DMS 273 (cell line): ENCODE results near the gene SEPTIN10.
"Not testable (repeated sequence)": the region's sequence is repeated elsewhere in the genome, so short reads cannot be mapped to it uniquely, and the experiment has no call there.

Experiments
- DNase-seq: peaks from one replicate; lab custom pipeline; 2025; ENCODE audit not compliant: unreplicated experiment; lab: John Stamatoyannopoulos, UW

Gene SEPTIN10

DNA sequence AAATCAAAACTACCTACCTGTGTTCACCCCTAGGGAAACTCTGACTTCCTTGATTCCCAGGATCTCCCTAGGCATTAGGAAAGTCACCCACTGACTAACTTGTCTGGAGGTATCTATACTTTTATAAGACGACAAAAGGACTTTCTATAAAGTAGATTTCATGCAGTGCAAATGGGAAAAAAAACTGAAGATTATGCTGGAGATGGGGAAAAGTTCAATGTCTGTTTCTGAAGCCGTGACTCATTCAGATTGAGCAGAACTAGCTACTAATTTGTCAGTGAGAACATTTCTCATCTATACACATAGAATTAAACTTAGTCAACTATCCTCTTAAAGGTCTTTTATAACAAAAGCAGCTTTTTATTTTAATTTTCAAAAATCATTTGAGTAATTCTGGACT, 6.0 kb downstream of the SEPTIN10 start:
- no peak for DNase-seq

DNA sequence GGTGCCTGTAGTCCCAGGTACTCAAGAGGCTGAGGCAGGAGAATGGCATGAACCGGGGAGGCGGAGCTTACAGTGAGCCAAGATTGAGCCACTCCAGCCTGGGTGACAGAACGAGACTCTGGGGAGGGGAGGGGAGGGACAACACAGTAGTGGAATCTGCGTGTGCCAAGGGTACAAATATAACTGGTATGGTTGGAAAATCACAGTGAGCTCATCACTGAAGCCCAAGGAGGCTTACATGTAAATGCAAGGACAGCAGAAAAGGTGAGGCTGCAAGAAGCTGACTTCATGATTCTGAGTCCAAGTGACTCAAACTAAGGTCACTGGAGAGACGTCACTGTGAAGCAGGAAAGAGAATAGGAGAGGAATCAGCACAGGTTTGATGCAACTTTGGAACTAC, 9.2 kb downstream of the SEPTIN10 start:
- no peak for DNase-seq

DNA sequence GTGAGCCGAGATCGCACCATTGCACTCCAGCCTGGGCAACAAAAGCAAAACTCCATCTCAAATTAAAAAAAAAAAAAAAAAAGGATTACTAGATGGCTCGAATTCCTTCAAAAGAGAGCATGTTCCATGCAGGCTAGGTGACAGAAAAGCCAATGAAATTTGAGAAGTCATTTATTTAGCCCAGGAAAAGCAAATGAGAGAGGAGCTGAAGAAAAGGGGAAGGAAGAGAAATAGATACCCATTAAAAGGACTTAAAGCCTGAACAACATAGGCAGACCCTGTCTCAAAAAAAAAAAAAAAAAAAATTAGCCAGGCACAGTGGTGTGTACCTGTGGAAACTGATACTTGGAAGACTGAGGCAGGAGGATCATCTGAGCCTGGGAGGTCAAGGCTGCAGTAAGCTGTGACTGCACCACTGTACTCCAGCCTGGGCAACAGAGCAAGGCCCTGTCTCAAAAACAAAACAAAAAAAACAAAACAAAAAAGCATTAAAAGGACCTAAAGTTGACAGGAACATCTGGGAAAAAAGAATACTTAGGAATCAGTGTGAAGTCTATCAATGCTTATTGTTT, 11.1 kb downstream of the SEPTIN10 start:
- DNase-seq, result no peak

DNA sequence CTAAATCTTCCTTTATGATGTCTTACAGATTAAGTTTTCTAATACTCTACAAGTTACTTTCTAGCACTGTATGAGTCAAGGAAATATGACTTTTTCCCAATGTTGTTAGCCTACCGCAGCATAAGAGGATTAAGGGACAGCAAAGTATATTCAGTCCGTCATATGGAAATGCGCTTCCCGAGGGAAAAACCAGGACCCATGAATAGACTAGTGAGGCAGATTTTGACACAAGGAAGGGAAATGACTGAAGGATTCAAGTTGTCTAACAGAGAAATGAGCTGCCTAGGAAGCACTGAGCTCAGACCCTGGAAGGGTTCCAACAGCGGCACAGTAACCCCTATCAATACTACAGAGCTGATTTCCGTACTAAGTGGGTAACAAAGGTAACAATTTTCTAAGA, 12.0 kb downstream of the SEPTIN10 start:
- peak; percentile 8 for DNase-seq

DNA sequence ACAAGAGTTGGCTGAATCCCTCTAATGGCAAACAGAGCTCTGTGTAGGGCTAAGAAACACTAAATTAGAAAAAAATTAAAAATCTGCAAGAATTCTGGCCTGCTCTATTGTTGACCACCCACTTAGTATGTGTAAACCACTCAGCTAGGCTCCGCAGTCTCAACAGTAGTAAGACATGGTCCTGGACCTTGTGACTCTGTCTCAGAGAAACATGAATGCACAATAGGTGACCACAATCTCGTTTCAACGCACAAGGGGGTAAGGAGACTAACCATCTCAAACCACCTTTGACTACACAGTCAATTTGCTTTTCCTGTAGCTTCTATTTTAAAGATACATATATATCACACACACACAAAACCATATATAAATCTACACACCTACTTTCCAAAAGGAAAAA, 16.5 kb downstream of the SEPTIN10 start:
- DNase-seq, result no peak

DNA sequence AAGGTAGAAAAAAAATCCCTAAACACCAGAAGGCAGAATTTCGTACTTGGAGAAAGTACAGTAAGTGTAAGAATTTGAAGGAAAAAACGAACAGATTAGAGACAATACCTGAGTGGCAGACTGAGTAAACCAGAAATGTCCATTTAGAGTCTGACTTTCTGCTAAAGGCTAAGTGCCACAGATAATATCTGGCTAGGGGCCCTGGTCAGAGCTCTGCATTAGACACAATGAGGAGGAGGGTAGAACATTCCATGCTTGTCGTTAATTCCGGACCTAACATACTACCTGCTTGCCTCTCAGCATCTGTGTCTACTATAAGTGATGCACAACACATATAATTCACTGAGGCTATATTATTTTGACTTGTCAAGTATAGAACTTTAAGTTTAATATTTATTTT, 18.1 kb downstream of the SEPTIN10 start:
- no peak for DNase-seq

DNA sequence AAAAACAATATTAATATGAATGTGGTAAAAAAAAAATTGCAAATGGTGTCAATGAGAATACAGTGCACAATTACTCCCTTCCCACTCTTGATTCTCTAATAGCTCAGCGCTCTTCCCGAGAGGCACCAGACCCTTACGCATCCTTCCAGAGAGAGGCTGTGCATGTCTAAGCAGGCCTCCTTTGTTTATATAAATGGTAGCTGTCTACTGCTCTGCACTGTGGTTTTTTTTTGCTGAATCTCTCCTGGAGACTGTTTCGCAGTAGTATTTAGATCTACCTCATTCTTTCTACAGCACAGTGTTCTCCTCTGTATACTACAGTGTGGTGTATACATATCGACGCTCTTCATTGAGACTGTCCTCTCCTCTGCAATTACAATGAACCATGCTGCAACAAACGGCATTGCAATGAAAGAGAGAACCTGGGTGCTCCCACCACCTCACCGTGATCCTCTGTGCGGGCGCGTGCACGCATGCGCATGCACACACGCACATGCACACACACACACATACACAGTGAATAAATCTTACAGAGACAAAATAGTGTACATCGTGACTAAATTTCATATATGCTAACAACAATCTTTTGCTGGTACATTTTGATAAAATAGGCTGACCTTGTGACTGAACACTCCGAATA, 19.4 kb downstream of the SEPTIN10 start:
- DNase-seq, result peak; percentile 30

DNA sequence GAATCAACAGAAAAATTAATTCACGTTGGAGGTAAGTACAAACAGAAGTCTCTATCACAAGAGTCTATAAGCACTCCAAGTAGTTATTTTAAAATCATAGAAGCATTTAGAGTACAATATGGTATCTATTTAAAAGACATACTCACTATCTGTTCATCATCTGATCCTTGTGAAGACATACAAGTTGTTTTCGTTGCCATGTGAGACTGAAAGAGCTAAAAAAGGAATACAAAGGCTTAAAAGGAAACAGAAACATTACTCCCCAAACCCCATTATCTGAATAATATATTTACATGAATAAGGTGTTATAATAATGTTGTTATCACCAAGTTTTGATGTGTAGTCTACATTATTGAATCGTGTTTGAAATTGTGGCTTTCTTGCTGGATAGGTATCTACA, 20.9 kb downstream of the SEPTIN10 start:
- DNase-seq, result no peak

DNA sequence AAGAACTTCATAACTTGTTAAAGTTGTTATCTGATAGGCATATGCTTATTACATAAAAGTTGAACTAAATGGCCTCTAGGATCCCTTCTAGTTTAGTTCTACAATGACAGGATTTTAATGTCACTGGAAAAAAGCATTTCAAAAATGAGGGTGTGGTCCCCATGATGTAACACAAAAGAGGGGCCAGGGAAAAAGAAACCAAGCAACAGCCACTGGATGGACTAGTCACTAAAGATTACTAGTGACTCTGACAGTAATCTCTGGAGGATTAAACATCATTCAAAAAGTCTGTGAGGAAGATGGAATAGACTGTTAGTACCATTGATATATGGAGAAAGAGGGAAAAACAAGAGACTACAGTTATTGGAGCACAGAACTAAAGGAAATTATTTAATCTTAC, 22.6 kb downstream of the SEPTIN10 start:
- DNase-seq, result no peak

DNA sequence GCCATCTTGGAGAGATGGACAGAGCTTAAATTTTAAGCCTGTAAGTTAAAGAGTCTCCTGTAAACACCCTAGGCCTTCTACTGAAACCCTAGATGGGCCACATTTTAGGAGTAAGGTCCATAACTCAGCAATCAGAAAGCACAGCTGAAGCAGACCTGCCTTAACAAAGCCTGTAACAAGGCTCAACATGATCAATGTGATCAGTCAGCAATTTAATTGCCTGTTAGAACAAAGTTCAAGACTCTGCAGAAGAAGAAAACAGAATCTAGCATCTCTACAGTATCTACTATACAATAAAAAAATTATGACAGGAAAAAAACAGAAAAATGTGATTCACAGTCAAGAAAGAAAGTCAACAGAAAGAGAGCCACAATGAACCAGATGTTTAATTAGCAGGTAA, 27.1 kb downstream of the SEPTIN10 start:
- no peak for DNase-seq

DNA sequence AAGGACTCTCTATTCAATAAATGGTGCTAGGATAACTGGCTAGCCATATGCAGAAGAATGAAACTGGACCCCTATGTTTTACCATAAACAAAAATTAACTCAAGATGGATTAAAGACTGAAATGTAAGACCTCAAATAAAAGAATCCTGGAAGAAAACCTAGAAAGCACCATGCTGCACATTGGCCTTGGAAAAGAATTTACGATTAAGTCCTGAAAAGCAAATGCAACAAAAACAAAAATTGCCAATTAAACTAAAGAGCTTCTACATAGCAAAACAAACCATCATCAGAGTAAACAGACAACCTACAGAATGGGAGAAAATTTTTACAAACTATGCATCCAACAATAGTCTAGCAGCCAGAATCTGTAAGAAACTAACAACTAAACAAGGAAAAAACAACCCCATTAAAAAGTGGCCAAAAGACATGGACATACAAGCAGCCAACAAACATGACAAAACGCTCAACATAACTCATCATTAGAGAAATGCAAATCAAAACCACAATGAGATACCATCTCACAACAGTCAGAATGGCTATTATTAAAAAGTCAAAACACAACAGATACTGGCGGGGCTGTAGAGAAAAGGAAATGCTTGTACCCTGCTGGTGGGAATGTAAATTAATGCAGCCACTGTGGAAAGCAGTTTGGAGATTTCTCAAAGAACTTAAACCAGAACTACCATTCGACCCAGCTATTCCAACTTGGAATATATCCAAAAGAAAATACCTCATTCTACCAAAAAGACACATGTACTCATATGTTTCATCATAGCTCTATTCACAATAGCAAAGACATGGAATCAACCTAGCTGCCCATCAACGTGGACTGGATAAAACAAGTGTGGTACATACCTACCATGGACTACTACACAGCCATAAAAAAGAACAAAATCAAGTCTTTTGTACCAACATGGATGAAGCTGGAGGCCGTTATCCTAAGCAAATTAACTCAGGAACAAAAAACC, 30.6 kb downstream of the SEPTIN10 start:
- no peak for DNase-seq

DNA sequence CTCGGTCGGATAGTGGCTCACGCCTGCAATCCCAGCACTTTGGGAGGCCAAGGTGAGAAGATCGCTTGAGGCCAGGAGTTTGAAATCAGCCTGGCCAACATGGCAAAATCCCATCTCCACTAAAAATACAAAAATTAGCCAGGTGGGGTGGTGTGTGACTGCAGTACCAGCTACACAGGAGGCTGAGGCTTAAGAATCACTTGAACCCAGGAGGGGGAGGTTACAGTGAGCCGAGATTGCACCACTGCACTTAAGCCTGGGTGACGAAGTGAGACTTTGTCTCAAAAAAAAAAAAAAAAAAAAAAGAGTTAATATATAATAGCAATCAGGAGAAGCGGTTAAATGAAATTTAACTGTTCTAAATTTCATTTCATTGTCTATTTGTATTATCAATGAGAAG, 36.1 kb downstream of the SEPTIN10 start:
- DNase-seq, result not testable (repeated sequence)

DNA sequence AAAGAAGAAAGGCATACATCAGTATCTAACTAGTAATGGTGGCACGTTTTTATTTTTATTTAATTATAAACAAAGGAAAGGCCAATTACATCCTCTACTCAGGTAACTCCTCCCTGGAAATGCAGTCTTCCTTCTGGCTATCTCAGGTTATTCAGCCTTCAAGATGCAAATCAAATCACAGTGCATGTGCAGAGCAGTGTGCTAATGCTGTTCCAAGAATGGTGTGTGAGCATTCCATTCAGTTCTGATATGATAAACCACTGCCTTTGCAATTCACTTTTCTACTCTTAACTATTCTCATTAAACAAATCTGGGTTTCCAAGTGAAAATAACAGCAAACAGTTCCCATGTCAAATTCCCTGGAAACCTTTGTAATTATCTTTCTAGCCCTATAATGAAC, 38.4 kb downstream of the SEPTIN10 start:
- no peak for DNase-seq

DNA sequence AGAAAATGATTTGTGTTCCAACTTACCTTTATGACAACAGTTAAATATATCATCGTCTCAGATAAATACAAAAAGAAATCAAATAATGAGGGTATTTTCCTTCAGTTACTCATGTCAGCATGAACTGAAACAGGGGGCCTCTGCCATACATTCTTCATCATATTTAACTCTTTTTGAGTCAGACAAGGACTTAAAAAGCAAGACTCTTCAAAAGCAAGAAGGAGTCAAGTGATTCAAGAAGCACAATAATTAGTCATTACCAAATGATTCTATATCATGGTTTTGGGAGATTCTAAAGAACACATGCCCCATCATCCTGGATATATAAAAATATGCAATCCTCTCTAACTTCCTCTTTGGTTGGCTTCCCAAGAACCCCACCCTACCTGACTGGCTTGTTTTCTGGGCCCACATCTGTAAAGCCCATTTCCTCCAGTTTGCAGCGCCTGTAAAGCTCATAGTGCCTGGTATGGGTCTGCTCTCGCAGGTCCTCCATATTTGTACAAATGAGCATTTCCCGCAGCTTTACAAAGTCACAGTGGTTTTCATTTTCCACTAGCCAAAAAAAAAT, 49.7 kb downstream of the SEPTIN10 start:
- DNase-seq, result no peak

DNA sequence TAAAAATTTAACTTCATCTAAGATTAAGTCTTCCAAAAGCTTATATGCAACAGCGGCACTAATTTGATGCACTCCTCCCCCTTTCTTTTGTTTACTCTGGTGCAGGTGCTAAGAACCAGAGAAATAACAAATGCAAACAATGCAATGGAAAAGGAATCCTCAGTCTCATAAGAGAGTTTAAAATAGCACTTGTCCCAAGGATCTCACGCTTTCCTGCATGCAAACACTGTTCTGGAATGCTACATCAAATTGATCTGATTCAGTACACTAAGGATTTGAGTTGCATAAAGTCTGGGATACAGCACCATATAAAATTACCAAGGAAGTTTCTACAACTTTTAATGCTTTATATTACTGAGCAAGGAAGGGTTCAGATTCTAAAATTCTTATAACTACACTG, 50.5 kb downstream of the SEPTIN10 start:
- no peak for DNase-seq

DNA sequence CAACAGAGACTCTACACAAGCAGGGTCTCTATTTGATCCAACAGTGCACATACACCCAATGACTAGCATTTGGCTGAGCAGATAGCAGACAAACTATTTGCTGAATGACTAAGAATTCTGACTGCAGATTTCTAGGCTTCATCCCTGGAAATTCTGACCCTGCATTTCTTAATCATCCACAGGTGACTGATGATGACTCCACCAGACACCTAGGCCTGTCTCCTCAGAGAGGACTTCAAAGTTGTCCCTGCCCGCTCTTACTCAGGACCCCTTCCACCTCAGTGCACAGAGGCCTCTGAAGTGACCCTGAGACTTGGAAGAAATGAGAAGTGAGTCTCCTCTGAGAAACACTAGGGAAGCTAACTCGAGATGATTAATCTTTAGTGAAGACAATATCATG, 51.3 kb downstream of the SEPTIN10 start:
- no peak for DNase-seq

DNA sequence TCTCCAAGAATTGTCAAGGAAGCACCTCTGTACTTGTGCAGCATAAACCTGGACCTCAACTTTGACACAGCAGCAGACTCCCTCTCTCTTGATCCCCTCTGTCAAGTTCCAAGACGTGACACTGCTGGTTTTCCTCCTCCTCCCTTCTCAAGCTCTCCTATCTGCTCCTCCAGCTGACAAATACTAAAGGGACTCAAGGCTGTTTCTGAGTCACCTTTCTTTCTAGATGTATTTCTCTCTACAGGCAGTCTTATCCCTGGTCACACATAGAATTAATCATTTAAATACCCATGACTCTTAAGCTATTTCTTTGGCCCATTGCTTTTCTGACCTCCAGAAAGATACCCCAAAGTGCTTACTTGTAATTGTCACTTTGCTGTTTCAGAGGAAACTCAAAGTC, 53.5 kb downstream of the SEPTIN10 start:
- no peak for DNase-seq

DNA sequence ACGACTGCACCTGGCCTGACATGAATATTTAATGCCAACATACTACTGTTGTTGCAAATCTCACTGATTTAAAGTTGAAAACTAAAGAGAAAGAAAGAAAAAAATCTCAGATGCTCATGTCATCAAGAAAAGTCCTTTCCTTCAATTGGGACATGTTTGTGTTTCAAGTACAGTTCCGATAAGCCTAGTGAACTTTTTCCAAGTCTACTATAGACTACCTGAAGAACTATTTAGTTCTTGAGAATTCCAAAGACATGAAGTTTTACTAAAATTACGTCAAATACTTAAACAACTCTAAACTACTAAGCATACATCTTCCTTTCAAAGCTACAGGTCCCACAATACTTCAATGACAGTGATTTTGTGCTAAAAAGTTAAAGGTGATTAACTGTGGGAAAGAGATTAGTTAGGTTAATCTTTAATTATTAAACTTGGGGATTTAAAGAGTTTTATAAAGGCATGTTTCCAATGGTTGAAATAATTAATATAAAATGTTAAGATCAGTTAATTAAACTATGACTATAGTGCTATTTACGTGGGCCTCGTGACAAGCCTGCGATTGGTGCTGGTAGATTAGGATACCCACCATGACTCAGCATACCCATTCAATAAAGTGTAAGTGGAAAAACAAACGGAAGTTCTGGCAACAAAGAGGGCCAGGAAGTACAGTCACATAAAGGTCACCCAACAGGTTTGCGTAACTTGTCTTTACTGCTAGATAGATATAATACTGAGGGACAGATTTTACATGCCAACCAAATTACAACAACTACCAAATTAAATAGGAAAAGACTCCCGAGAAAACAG, 55.5 kb downstream of the SEPTIN10 start:
- DNase-seq, result no peak

DNA sequence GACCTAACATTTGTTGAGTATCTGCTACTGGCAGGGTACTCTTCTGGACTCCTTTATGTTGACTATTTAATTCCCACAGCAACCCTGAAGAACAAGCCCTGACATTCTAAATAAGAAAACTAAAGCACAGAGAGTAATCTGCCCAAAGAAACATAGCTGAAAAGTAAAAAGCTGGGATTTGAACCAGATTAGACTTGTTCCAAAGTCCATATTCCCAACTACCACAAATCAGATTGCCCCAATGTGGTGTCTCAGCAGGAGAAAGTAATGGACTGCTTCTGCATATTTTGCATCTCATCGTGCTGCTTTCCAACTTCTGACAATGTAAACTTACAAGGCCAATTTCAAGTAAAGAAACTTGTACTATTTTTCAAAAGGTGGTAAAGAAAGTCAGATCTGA, 56.5 kb downstream of the SEPTIN10 start:
- DNase-seq, result no peak

DNA sequence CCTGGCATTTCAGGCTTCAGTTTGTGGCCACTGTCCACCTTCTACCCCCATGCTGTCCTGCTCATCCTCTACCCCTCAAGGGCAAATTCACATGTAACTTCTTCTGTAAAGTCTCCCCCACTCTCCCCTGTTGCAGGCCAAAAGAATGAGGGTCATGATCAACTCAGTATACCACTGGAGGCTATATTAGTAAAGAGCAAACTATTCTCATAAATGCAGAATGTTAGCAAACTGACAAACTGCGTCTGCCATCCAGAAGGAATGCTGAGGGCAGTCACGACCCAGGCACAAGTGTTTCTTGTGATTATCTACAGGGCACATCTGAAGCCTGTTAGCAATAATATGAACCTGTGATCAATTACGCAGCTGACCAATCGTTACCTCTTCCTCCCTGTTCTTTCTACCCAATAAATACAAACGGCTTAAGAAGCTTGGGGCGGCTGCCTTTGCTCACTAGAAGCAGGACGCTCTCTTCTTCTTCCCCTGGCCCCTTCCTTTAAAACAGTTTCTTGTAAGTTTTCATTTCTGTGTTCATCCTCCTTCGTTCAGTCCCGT, 58.3 kb downstream of the SEPTIN10 start:
- no peak for DNase-seq

DNA sequence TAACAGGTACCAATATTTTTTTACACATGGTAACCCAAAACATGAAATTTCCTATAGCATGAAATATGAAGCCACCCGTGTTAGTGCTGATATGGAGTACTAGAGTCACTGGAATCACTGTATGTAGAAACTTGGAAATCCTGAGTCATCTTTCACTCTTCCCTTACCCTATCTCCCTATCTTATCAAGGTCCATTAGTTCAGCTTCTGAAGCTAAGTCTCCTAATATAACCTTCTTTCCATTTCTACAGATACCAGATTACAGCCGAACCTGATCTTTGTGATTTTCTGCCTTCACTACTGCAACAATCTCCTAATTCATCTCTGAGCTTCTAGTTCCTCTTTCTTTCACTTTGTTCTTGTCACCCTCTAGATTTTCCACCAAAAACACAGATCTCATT, 59.0 kb downstream of the SEPTIN10 start:
- no peak for DNase-seq
